Mesenchymal stem cell (in vitro differentiated cells and primary cell): Measurements from ENCODE around the gene FGB.

ENCODE experiments used
- DNase-seq: peaks from one replicate; pipeline ENCODE4 v3.0.0-alpha.2; 2013
- H2AFZ ChIP-seq: one replicate; pipeline ENCODE4 v1.6.1; 2013; ENCODE audit warnings: low read depth, mild to moderate bottlenecking, control low read depth, inconsistent platforms, low read length, moderate library complexity
- H2AK5ac ChIP-seq: 2 replicates; pipeline ENCODE4 v1.6.1; 2013; ENCODE audit warnings: low read length, moderate library complexity, mild to moderate bottlenecking, inconsistent platforms; ENCODE audit not compliant: severe bottlenecking
- H2BK120ac ChIP-seq: one replicate; pipeline ENCODE4 v1.6.1; 2013; ENCODE audit warnings: low read depth, mild to moderate bottlenecking, inconsistent platforms, low read length, moderate library complexity
- H2BK12ac ChIP-seq, 2 experiments: one replicate each; pipeline ENCODE4 v1.6.1; 2013; ENCODE audit warnings: inconsistent platforms in 2 of 2, low read length in 2 of 2, mild to moderate bottlenecking in 2 of 2, moderate library complexity in 2 of 2, control low read depth in 1 of 2
- H2BK15ac ChIP-seq: one replicate; pipeline ENCODE4 v1.6.1; 2013; ENCODE audit warnings: mild to moderate bottlenecking, low read depth, inconsistent platforms; ENCODE audit not compliant: poor library complexity, severe bottlenecking
- H2BK5ac ChIP-seq: 2 replicates; pipeline ENCODE4 v1.6.1; 2013; ENCODE audit warnings: low read depth, mild to moderate bottlenecking, low read length, control low read depth, inconsistent platforms; ENCODE audit not compliant: poor library complexity, severe bottlenecking
- H3K14ac ChIP-seq, 2 experiments: one replicate each; pipeline ENCODE4 v1.6.1; 2013; ENCODE audit warnings: inconsistent platforms in 2 of 2, low read length in 2 of 2, control low read depth in 1 of 2, mild to moderate bottlenecking in 1 of 2, moderate library complexity in 1 of 2
- H3K18ac ChIP-seq, 2 experiments: one replicate each; pipeline ENCODE4 v1.6.1; 2013; ENCODE audit warnings: inconsistent platforms in 2 of 2, low read length in 2 of 2, control low read depth in 1 of 2, low read depth in 1 of 2, mild to moderate bottlenecking in 1 of 2
- H3K23ac ChIP-seq, 2 experiments: one replicate each; pipeline ENCODE4 v1.6.1; 2013; ENCODE audit warnings: inconsistent platforms in 2 of 2, low read length in 2 of 2, mild to moderate bottlenecking in 2 of 2, moderate library complexity in 2 of 2, control low read depth in 1 of 2
- H3K27ac ChIP-seq: 2 replicates; pipeline ENCODE4 v1.5.1; 2013; ENCODE audit warnings: mild to moderate bottlenecking, moderate library complexity, low read length, control low read depth, inconsistent platforms; ENCODE audit not compliant: poor library complexity, severe bottlenecking
- H3K27me3 ChIP-seq, 2 experiments: 2 replicates each; pipeline versions ENCODE4 v1.6.1 to v1.7.0; 2013; ENCODE audit warnings: low read length in 2 of 2, mild to moderate bottlenecking in 2 of 2, moderate library complexity in 2 of 2, control low read depth in 1 of 2, inconsistent platforms in 1 of 2; ENCODE audit not compliant: control insufficient read depth in 1 of 2, insufficient read depth in 1 of 2
- H3K36me3 ChIP-seq, 2 experiments: 2 replicates each; pipeline versions ENCODE4 v1.6.1 to v1.7.0; 2013; ENCODE audit warnings: low read length in 2 of 2, control low read depth in 1 of 2, inconsistent platforms in 1 of 2, low read depth in 1 of 2, mild to moderate bottlenecking in 1 of 2; ENCODE audit not compliant: insufficient read depth in 2 of 2, control insufficient read depth in 1 of 2
- H3K4ac ChIP-seq, 2 experiments: one replicate each; pipeline ENCODE4 v1.6.1; 2013; ENCODE audit warnings: inconsistent platforms in 2 of 2, low read length in 2 of 2, mild to moderate bottlenecking in 2 of 2, moderate library complexity in 2 of 2, control low read depth in 1 of 2, low read depth in 1 of 2
- H3K4me1 ChIP-seq: 2 replicates; pipeline ENCODE4 v1.6.1; 2013; ENCODE audit warnings: low read depth, low read length, control low read depth; ENCODE audit not compliant: control insufficient read depth, insufficient read depth
- H3K4me2 ChIP-seq: 2 replicates; pipeline ENCODE4 v1.6.1; 2013; ENCODE audit warnings: low read length, mild to moderate bottlenecking, inconsistent platforms; ENCODE audit not compliant: poor library complexity, severe bottlenecking
- H3K4me3 ChIP-seq, 2 experiments: 2 replicates each; pipeline versions ENCODE4 v1.5.1 to v1.7.0; 2013; ENCODE audit warnings: low read length in 2 of 2, mild to moderate bottlenecking in 2 of 2, control low read depth in 1 of 2, low read depth in 1 of 2; ENCODE audit not compliant: insufficient read depth in 1 of 2
- H3K79me1 ChIP-seq: replicated peaks from 2 replicates; pipeline ENCODE4 v1.6.1; 2013; ENCODE audit warnings: mild to moderate bottlenecking, control low read depth, low read length, inconsistent platforms; ENCODE audit not compliant: poor library complexity, severe bottlenecking
- H3K9ac ChIP-seq: 2 replicates; pipeline ENCODE4 v1.7.0; 2013; ENCODE audit warnings: mild to moderate bottlenecking, low read length, moderate library complexity
- H3K9me3 ChIP-seq: 2 replicates; pipeline ENCODE4 v1.7.0; 2013; ENCODE audit warnings: mild to moderate bottlenecking, low read length; ENCODE audit not compliant: control insufficient read depth
- H4K8ac ChIP-seq: one replicate; pipeline ENCODE4 v1.6.1; 2013; ENCODE audit warnings: inconsistent platforms, mild to moderate bottlenecking, low read length, moderate library complexity
- H4K91ac ChIP-seq: one replicate; pipeline ENCODE4 v1.6.1; 2013; ENCODE audit warnings: mild to moderate bottlenecking, low read length, inconsistent platforms
- WGBS: methylation state at CpG from one replicate; pipeline ENCODE4 v1.1.7; 2013; ENCODE audit warnings: mixed read lengths; 5-methylcytosine and 5-hydroxymethylcytosine counted together

The FGB gene

GRCh38 chr4:154579927-154580326 is 17.1 kb downstream of the FGB start:
- H3K27me3 ChIP-seq = no peaks in the 10 kb centered on the region
- H4K91ac ChIP-seq = no peak overlapping the region
- no peak overlapping the region for H2BK120ac ChIP-seq
- H3K18ac ChIP-seq = no peak overlapping the region
- no peak overlapping the region for H4K8ac ChIP-seq
- H3K9ac ChIP-seq = no peak overlapping the region
- peaks cover 1% of the 10 kb centered on the region for H3K4me1 ChIP-seq
- H2BK12ac ChIP-seq = no peak overlapping the region
- no peak for DNase-seq
- H3K14ac ChIP-seq = no peak overlapping the region
- no peak overlapping the region for H2AK5ac ChIP-seq
- no peak overlapping the region for H2AFZ ChIP-seq
- no peak overlapping the region for H2BK15ac ChIP-seq
- H3K36me3 ChIP-seq = no peaks in the 10 kb centered on the region
- no peak overlapping the region for H3K27ac ChIP-seq
- H3K23ac ChIP-seq = no peak overlapping the region
- H2BK5ac ChIP-seq = no peak overlapping the region
- no peaks in the 10 kb centered on the region for H3K79me1 ChIP-seq
- H3K9me3 ChIP-seq = no peaks in the 10 kb centered on the region
- H3K4ac ChIP-seq = no peak overlapping the region
- no peak overlapping the region for H3K4me3 ChIP-seq
- no peak overlapping the region for H3K4me2 ChIP-seq

GRCh38 chr4:154582723-154583122 is 19.9 kb downstream of the FGB start:
- H3K4me2 ChIP-seq = no peak overlapping the region

GRCh38 chr4:154583230-154583629 is 20.4 kb downstream of the FGB start:
- H3K27ac ChIP-seq = no peak overlapping the region
- H3K4ac ChIP-seq = no peak overlapping the region
- H2BK120ac ChIP-seq = no peak overlapping the region
- H4K91ac ChIP-seq = no peak overlapping the region
- peaks cover 3% of the 10 kb centered on the region for H3K9me3 ChIP-seq
- no peak overlapping the region for H3K23ac ChIP-seq
- no peaks in the 10 kb centered on the region for H3K79me1 ChIP-seq
- H3K9ac ChIP-seq = no peak overlapping the region
- H2BK5ac ChIP-seq = no peak overlapping the region
- no peaks in the 10 kb centered on the region for H3K36me3 ChIP-seq
- H3K4me3 ChIP-seq = no peak overlapping the region
- H3K4me1 ChIP-seq = peaks cover 1% of the 10 kb centered on the region
- H2AFZ ChIP-seq = no peak overlapping the region
- no peak for DNase-seq
- H2AK5ac ChIP-seq = no peak overlapping the region
- no peak overlapping the region for H4K8ac ChIP-seq
- H3K18ac ChIP-seq = no peak overlapping the region
- H3K14ac ChIP-seq = no peak overlapping the region
- peaks cover 0 to 7% of the 10 kb centered on the region in 2 experiments for H3K27me3 ChIP-seq
- 43% methylated on average over 1 of the region's 3 CpGs for WGBS
- H3K4me2 ChIP-seq = no peak overlapping the region
- H2BK12ac ChIP-seq = no peak overlapping the region
- no peak overlapping the region for H2BK15ac ChIP-seq

More at GRCh38 chr4:154582723-154583122, 19.9 kb downstream of the FGB start:
- peaks cover 1% of the 10 kb centered on the region for H3K4me1 ChIP-seq
- H3K23ac ChIP-seq = no peak overlapping the region
- H2BK5ac ChIP-seq = no peak overlapping the region
- H2BK15ac ChIP-seq = no peak overlapping the region
- H3K27ac ChIP-seq = no peak overlapping the region
- H2AFZ ChIP-seq = no peak overlapping the region
- no peak overlapping the region for H4K8ac ChIP-seq
- no peak overlapping the region for H3K14ac ChIP-seq
- no peak overlapping the region for H2BK12ac ChIP-seq
- no peak overlapping the region for H4K91ac ChIP-seq
- H3K36me3 ChIP-seq = no peaks in the 10 kb centered on the region
- H3K9ac ChIP-seq = no peak overlapping the region
- no peak for DNase-seq
- no peak overlapping the region for H2AK5ac ChIP-seq
- H2BK120ac ChIP-seq = no peak overlapping the region
- 71% methylated on average over 1 of the region's 2 CpGs for whole genome bisulfite sequencing
- no peak overlapping the region for H3K4ac ChIP-seq
- peaks cover 3% of the 10 kb centered on the region for H3K9me3 ChIP-seq
- peaks cover 0 to 3% of the 10 kb centered on the region in 2 experiments for H3K27me3 ChIP-seq
- no peaks in the 10 kb centered on the region for H3K79me1 ChIP-seq
- H3K4me3 ChIP-seq = no peak overlapping the region
- H3K18ac ChIP-seq = no peak overlapping the region

- Histone ChIP-seq H3K27me3 (peaks cover 0 to 7% of the 10 kb centered on the region in 2 experiments), H2AFZ (no peak overlapping the region), H4K8ac (no peak overlapping the region), H3K9me3 (peaks cover 3% of the 10 kb centered on the region), H3K9ac (no peak overlapping the region), H2BK5ac (no peak overlapping the region), H3K27ac (no peak overlapping the region), H3K4me1 (peaks cover under 1% of the 10 kb centered on the region), H2BK12ac (no peak overlapping the region), H3K4ac (no peak overlapping the region), H2BK15ac (no peak overlapping the region), H3K14ac (no peak overlapping the region), H3K36me3 (no peaks in the 10 kb centered on the region), H2BK120ac (no peak overlapping the region), H3K79me1 (no peaks in the 10 kb centered on the region), H3K23ac (no peak overlapping the region), H3K18ac (no peak overlapping the region), H3K4me2 (no peak overlapping the region), H3K4me3 (no peak overlapping the region), H2AK5ac (no peak overlapping the region), H4K91ac (no peak overlapping the region)
- DNase-seq = no peak
Observed at GRCh38 chr4:154583677-154584076, 20.9 kb downstream of the FGB start.
